ENCODE results near the gene SALL1.

Gene SALL1

DNA sequence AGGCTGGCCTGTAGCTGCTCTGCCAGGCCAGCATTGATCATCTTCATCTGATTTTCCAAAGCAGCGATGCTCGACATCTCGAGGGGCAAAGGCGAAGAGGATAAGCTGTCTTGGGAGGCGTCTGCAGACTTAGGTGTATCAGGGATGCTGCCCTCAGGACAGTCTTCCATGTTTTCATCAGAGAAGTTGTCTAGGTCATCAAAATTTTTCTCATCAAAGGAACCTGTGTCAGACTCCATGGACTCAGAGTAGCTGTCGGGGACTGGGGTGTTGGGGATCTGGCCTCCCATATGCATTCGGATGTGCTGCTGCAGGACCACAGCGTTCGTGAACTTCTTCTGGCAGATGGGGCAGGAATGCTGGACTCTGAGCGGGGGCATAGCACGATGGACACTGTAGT is 11.5 kb downstream of the SALL1 start:
- TF ChIP-seq, protein P1, sequence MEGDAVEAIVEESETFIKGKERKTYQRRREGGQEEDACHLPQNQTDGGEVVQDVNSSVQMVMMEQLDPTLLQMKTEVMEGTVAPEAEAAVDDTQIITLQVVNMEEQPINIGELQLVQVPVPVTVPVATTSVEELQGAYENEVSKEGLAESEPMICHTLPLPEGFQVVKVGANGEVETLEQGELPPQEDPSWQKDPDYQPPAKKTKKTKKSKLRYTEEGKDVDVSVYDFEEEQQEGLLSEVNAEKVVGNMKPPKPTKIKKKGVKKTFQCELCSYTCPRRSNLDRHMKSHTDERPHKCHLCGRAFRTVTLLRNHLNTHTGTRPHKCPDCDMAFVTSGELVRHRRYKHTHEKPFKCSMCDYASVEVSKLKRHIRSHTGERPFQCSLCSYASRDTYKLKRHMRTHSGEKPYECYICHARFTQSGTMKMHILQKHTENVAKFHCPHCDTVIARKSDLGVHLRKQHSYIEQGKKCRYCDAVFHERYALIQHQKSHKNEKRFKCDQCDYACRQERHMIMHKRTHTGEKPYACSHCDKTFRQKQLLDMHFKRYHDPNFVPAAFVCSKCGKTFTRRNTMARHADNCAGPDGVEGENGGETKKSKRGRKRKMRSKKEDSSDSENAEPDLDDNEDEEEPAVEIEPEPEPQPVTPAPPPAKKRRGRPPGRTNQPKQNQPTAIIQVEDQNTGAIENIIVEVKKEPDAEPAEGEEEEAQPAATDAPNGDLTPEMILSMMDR (IDR thresholded peaks at IDR 0.05; ENCODE audit: low read depth, low read length, missing control alignments): no peak
- Histone ChIP-seq H3K4me3 (ENCODE audit: low read depth, low read length) (no peak overlapping the region), H3K27ac (no peak overlapping the region), H3K36me3 (replicated peaks) (no peaks in the 10 kb centered on the region), H3K27me3 (replicated peaks) (no peaks in the 10 kb centered on the region)
- in situ Hi-C loops (cut with HindIII; ENCODE audit: low pct_ligation_motif_present, low sequenced_read_pairs): no loop called here
- DNase-seq: no peak

GRCh38 chr16:51138178-51138577 is 12.9 kb downstream of the SALL1 start:
- TF ChIP-seq, protein P1 (IDR thresholded peaks at IDR 0.05; ENCODE audit: low read depth, low read length, missing control alignments): no peak
- no peak overlapping the region for H3K4me3 ChIP-seq (ENCODE audit: low read depth, low read length)
- no peak for DNase-seq
- H3K27me3 ChIP-seq (replicated peaks): peaks cover 6% of the 10 kb centered on the region
- H3K27ac ChIP-seq: no peak overlapping the region
- H3K36me3 ChIP-seq (replicated peaks): no peaks in the 10 kb centered on the region
- in situ Hi-C loops (cut with HindIII; ENCODE audit: low pct_ligation_motif_present, low sequenced_read_pairs): no loop called here

- in situ Hi-C loops (cut with HindIII; ENCODE audit: low pct_ligation_motif_present, low sequenced_read_pairs): no loop called here
- DNase-seq: no peak
- Histone ChIP-seq H3K27me3 (replicated peaks) (peaks cover 6% of the 10 kb centered on the region), H3K4me3 (ENCODE audit: low read depth, low read length) (no peak overlapping the region), H3K36me3 (replicated peaks) (no peaks in the 10 kb centered on the region), H3K27ac (no peak overlapping the region)
- TF ChIP-seq, protein P1 (IDR thresholded peaks at IDR 0.05; ENCODE audit: low read depth, low read length, missing control alignments): no peak
These were observed 14.0 kb downstream of the SALL1 start for GRCh38 chr16:51137097-51137496.

- DNase-seq: no peak
- TF ChIP-seq, protein P1 (IDR thresholded peaks at IDR 0.05; ENCODE audit: low read depth, low read length, missing control alignments): no peak
- Histone ChIP-seq H3K27ac (no peak overlapping the region), H3K27me3 (replicated peaks) (peaks cover 6% of the 10 kb centered on the region), H3K36me3 (replicated peaks) (no peaks in the 10 kb centered on the region), H3K4me3 (ENCODE audit: low read depth, low read length) (no peak overlapping the region)
- in situ Hi-C loops (cut with HindIII; ENCODE audit: low pct_ligation_motif_present, low sequenced_read_pairs): no loop called here
These were observed 16.2 kb downstream of the SALL1 start for GRCh38 chr16:51134876-51135275.

GRCh38 chr16:51134269-51134812 is 16.7 kb downstream of the SALL1 start:
- Histone ChIP-seq H3K36me3 (replicated peaks) (no peaks in the 10 kb centered on the region), H3K4me3 (ENCODE audit: low read depth, low read length) (peak overlapping the region; percentile 30)
- in situ Hi-C loops (cut with HindIII; ENCODE audit: low pct_ligation_motif_present, low sequenced_read_pairs): no loop called here

More at GRCh38 chr16:51134269-51134812, 16.7 kb downstream of the SALL1 start:
- Histone ChIP-seq H3K27me3 (replicated peaks) (peaks cover 6% of the 10 kb centered on the region), H3K27ac (no peak overlapping the region)
- TF ChIP-seq, protein P1 (IDR thresholded peaks at IDR 0.05; ENCODE audit: low read depth, low read length, missing control alignments): no peak
- DNase-seq: no peak
